Large intestine (tissue), 3 donors: ENCODE results near the gene EDAR. TPM values are rescaled to one million over a fixed set of nuclear protein-coding genes. Genes with fewer than 3 reads are reported as not detected.

Source experiments
- DNase-seq, 2 donors: peaks; one replicate each; pipeline versions ENCODE4 v3.0.0 to v3.0.0-alpha.2; 2013
- H3K27ac ChIP-seq: one replicate; pipeline ENCODE4 v1.5.1; 2013; ENCODE audit warnings: low read length
- H3K27me3 ChIP-seq: 2 replicates; pipeline ENCODE4 v1.6.1; 2013; ENCODE audit warnings: low read length; ENCODE audit not compliant: control insufficient read depth, insufficient read depth
- H3K36me3 ChIP-seq: 2 replicates; pipeline ENCODE4 v1.6.1; 2013; ENCODE audit warnings: low read length; ENCODE audit not compliant: control insufficient read depth, insufficient read depth
- H3K4me1 ChIP-seq: one replicate; pipeline ENCODE4 v1.6.1; 2013; ENCODE audit warnings: low read length; ENCODE audit not compliant: control insufficient read depth, insufficient read depth
- H3K4me3 ChIP-seq: one replicate; pipeline ENCODE4 v1.5.1; 2013; ENCODE audit warnings: low read length
- H3K9me3 ChIP-seq: one replicate; pipeline ENCODE4 v1.6.1; 2013; ENCODE audit warnings: mild to moderate bottlenecking, low read depth, low read length, moderate library complexity; ENCODE audit not compliant: control insufficient read depth
- WGBS: methylation state at CpG from one replicate; pipeline ENCODE4 v1.1.5; 2013; ENCODE audit warnings: low lambda C conversion rate; ENCODE audit not compliant: insufficient coverage; 5-methylcytosine and 5-hydroxymethylcytosine counted together
- polyA plus RNA-seq: library from polyadenylated mRNA; unstranded; fragments of 120-200 nt; gene quantifications from one replicate; pipeline ENCODE4 v1.2.1, GENCODE V29; 2013

Gene EDAR
- polyA plus RNA-seq, 1 donor = 2.0 TPM

DNA sequence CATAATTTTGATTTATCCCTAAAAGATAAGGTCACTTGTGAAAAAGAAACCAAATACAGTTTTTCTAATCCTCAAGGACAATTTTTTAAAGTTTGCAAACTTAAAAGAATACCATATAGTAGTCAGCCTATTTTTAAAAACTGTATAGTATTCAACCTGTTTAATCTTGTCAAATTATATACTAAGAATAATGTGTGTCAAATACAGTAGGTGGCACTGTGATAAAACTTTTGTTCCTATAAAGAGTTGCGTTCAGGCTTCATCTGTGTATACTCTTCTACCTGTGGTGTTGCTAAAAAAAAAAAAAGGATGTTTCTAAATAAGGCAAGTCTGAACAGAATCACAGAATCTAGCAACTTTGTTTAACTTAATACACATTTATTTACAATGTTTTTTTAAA is 133.8 kb downstream of the EDAR start:
- no peak overlapping the region for H3K27ac ChIP-seq
- H3K4me3 ChIP-seq = no peak overlapping the region
- 67% methylated on average over 1 of the region's 1 CpG for WGBS
- no peaks in the 10 kb centered on the region for H3K4me1 ChIP-seq
- no peaks in the 10 kb centered on the region for H3K27me3 ChIP-seq
- DNase-seq = peak in 1 of 2 donors; percentile 5
- no peaks in the 10 kb centered on the region for H3K9me3 ChIP-seq
- H3K36me3 ChIP-seq = peaks cover 10% of the 10 kb centered on the region

GRCh38 chr2:108854484-108854883 is 134.5 kb downstream of the EDAR start:
- H3K27ac ChIP-seq = no peak overlapping the region
- H3K4me1 ChIP-seq = no peaks in the 10 kb centered on the region
- H3K4me3 ChIP-seq = no peak overlapping the region
- no peaks in the 10 kb centered on the region for H3K9me3 ChIP-seq
- peaks cover 14% of the 10 kb centered on the region for H3K36me3 ChIP-seq
- WGBS = no CpG with 5 or more reads among the region's 1 CpG
- H3K27me3 ChIP-seq = no peaks in the 10 kb centered on the region
- no peak for DNase-seq

- no peak overlapping the region for H3K4me3 ChIP-seq
- H3K9me3 ChIP-seq = no peaks in the 10 kb centered on the region
- no peak overlapping the region for H3K27ac ChIP-seq
- H3K36me3 ChIP-seq = peaks cover 14% of the 10 kb centered on the region
- WGBS = no CpG with 5 or more reads among the region's 2 CpGs
- no peaks in the 10 kb centered on the region for H3K4me1 ChIP-seq
- no peak for DNase-seq
- H3K27me3 ChIP-seq = no peaks in the 10 kb centered on the region
These were observed 135.6 kb downstream of the EDAR start for GRCh38 chr2:108853421-108853820.

GRCh38 chr2:108852375-108852774 is 136.6 kb downstream of the EDAR start:
- no peak overlapping the region for H3K27ac ChIP-seq
- H3K4me3 ChIP-seq = no peak overlapping the region
- WGBS = 100% methylated on average over 1 of the region's 3 CpGs
- H3K4me1 ChIP-seq = no peaks in the 10 kb centered on the region
- H3K27me3 ChIP-seq = no peaks in the 10 kb centered on the region
- no peaks in the 10 kb centered on the region for H3K9me3 ChIP-seq
- H3K36me3 ChIP-seq = peaks cover 14% of the 10 kb centered on the region
- no peak for DNase-seq

- no peaks in the 10 kb centered on the region for H3K4me1 ChIP-seq
- no peak for DNase-seq
- no peaks in the 10 kb centered on the region for H3K9me3 ChIP-seq
- no peaks in the 10 kb centered on the region for H3K27me3 ChIP-seq
- H3K36me3 ChIP-seq = peaks cover 12% of the 10 kb centered on the region
- no peak overlapping the region for H3K4me3 ChIP-seq
- H3K27ac ChIP-seq = no peak overlapping the region
- no CpG with 5 or more reads among the region's 1 CpG for WGBS
These were observed 142.0 kb downstream of the EDAR start for GRCh38 chr2:108847000-108847399.

GRCh38 chr2:108845923-108846322 is 143.1 kb downstream of the EDAR start:
- Histone ChIP-seq H3K9me3 (peaks cover 2% of the 10 kb centered on the region), H3K4me3 (no peak overlapping the region), H3K4me1 (no peaks in the 10 kb centered on the region), H3K27ac (no peak overlapping the region), H3K36me3 (peaks cover 8% of the 10 kb centered on the region), H3K27me3 (no peaks in the 10 kb centered on the region)
- no peak for DNase-seq

Other genes with a start within 250 kb of the EDAR start
- gene CCDC138, start 202.4 kb downstream of the EDAR start, polyA plus RNA-seq = 6.2 TPM
- gene SH3RF3, start 140.0 kb upstream of the EDAR start, polyA plus RNA-seq = 3.0 TPM